Suprapubic skin (tissue), 3 donors: ENCODE results near the gene GKAP1.

Experiments used
- POLR2A ChIP-seq, 2 donors: fragments of 450-650 bp; IDR thresholded peaks; one replicate each; pipeline ENCODE4 v1.6.1; 2017; ENCODE audit warnings: antibody characterized with exemption in 2 of 2, mild to moderate bottlenecking in 2 of 2, moderate library complexity in 2 of 2
- TF ChIP-seq, protein P1 (sequence below), 2 donors: fragments of 200-600 bp in 1 of 2; fragments of 450-650 bp in 1 of 2; sonication (generic) in 1 of 2; IDR thresholded peaks; one replicate each; pipeline ENCODE4 v1.5.1; 2016 to 2019; ENCODE audit warnings: antibody characterized with exemption in 2 of 2, mild to moderate bottlenecking in 1 of 2, moderate library complexity in 1 of 2

DNA sequence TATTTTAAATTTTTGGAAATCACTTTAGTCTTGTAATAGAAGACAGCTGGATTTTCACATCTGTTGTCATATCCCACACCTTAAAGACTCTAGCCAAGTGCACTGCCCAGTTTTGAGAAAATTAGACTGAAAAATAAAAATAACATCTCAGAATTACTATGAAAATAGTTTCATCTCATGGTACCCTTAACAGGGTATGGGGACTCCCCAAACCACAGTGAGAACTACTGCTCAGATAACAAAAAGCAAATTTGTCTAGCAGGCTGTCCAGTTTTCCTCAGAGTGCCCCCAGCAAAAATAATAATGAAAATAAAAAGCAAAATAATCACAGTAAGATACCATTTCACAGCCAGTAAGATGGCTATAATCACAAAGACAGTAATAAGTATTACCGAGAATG is 116.3 kb downstream of the GKAP1 start:
- TF ChIP-seq, protein P1, sequence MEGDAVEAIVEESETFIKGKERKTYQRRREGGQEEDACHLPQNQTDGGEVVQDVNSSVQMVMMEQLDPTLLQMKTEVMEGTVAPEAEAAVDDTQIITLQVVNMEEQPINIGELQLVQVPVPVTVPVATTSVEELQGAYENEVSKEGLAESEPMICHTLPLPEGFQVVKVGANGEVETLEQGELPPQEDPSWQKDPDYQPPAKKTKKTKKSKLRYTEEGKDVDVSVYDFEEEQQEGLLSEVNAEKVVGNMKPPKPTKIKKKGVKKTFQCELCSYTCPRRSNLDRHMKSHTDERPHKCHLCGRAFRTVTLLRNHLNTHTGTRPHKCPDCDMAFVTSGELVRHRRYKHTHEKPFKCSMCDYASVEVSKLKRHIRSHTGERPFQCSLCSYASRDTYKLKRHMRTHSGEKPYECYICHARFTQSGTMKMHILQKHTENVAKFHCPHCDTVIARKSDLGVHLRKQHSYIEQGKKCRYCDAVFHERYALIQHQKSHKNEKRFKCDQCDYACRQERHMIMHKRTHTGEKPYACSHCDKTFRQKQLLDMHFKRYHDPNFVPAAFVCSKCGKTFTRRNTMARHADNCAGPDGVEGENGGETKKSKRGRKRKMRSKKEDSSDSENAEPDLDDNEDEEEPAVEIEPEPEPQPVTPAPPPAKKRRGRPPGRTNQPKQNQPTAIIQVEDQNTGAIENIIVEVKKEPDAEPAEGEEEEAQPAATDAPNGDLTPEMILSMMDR (IDR thresholded peaks at IDR 0.05) = no peak
- TF ChIP-seq POLR2A (IDR thresholded peaks at IDR 0.05) = no peak
